ENCODE measurements around the gene MYO1A.
A peak's percentile ranks its signal among the peaks of the same experiment; 100 is the strongest.

Gene MYO1A

GRCh38 chr12:57095440-57095839, 45.5 kb upstream of the MYO1A start:
- Histone ChIP-seq H3K27me3 (ENCODE audit: insufficient read depth, low read length, poor library complexity) (no peaks in the 10 kb centered on the region), H3K9ac (ENCODE audit: low read depth, low read length) (no peak overlapping the region), H2AFZ (ENCODE audit: low read depth, low read length) (no peak overlapping the region), H3K4me2 (ENCODE audit: insufficient read depth, low read length) (no peak overlapping the region), H4K20me1 (ENCODE audit: insufficient read depth, low read length) (peaks cover 16% of the 10 kb centered on the region), H3K9me3 (ENCODE audit: insufficient read depth, low read length, severe bottlenecking) (no peaks in the 10 kb centered on the region), H3K4me1 (ENCODE audit: insufficient read depth, low read length) (peaks cover 3% of the 10 kb centered on the region; the same call in 1 of the 2 replicates), H3K27ac (ENCODE audit: low read length) (no peak overlapping the region), H3K4me3 (ENCODE audit: low read depth in 1 of 2, low read length in 2 of 2) (no peak overlapping the region), H3K36me3 (ENCODE audit: insufficient read depth, low read length) (peaks cover 77% of the 10 kb centered on the region), H3K79me2 (ENCODE audit: insufficient read depth, low read length) (no peaks in the 10 kb centered on the region)
- TF ChIP-seq CTCF (IDR thresholded peaks at IDR 0.05; ENCODE audit: borderline replicate concordance, extremely low read depth, low read length, poor library complexity, severe bottlenecking): no peak
- TF ChIP-seq EZH2 (IDR thresholded peaks at IDR 0.05; ENCODE audit: borderline replicate concordance, low read depth, low read length, severe bottlenecking): no peak
- no peak for ATAC-seq (ENCODE audit: insufficient read depth, low read depth)
- no peak for DNase-seq

GRCh38 chr12:57094208-57095160, 44.6 kb upstream of the MYO1A start:
- no peak overlapping the region for H2AFZ ChIP-seq (ENCODE audit: low read depth, low read length)
- H3K79me2 ChIP-seq (ENCODE audit: insufficient read depth, low read length): peaks cover 6% of the 10 kb centered on the region
- no peak overlapping the region for H3K4me2 ChIP-seq (ENCODE audit: insufficient read depth, low read length)
- no peak for ATAC-seq (ENCODE audit: insufficient read depth, low read depth)
- H3K9me3 ChIP-seq (ENCODE audit: insufficient read depth, low read length, severe bottlenecking): no peaks in the 10 kb centered on the region
- DNase-seq: no peak
- no peak overlapping the region for H3K9ac ChIP-seq (ENCODE audit: low read depth, low read length)
- H3K27ac ChIP-seq (ENCODE audit: low read length): no peak overlapping the region
- H3K4me1 ChIP-seq (ENCODE audit: insufficient read depth, low read length): peaks cover 11% of the 10 kb centered on the region
- H3K27me3 ChIP-seq (ENCODE audit: insufficient read depth, low read length, poor library complexity): no peaks in the 10 kb centered on the region
- H3K36me3 ChIP-seq (ENCODE audit: insufficient read depth, low read length): peaks cover 71% of the 10 kb centered on the region
- TF ChIP-seq EZH2 (IDR thresholded peaks at IDR 0.05; ENCODE audit: borderline replicate concordance, low read depth, low read length, severe bottlenecking) (no peak), CTCF (IDR thresholded peaks at IDR 0.05; ENCODE audit: borderline replicate concordance, extremely low read depth, low read length, poor library complexity, severe bottlenecking) (no peak)
- peaks cover 16% of the 10 kb centered on the region for H4K20me1 ChIP-seq (ENCODE audit: insufficient read depth, low read length)
- H3K4me3 ChIP-seq (ENCODE audit: low read depth in 1 of 2, low read length in 2 of 2): no peak overlapping the region

- Histone ChIP-seq H2AFZ (ENCODE audit: low read depth, low read length) (no peak overlapping the region), H4K20me1 (ENCODE audit: insufficient read depth, low read length) (peaks cover 16% of the 10 kb centered on the region), H3K79me2 (ENCODE audit: insufficient read depth, low read length) (peaks cover 11% of the 10 kb centered on the region), H3K9ac (ENCODE audit: low read depth, low read length) (no peak overlapping the region), H3K27me3 (ENCODE audit: insufficient read depth, low read length, poor library complexity) (no peaks in the 10 kb centered on the region), H3K9me3 (ENCODE audit: insufficient read depth, low read length, severe bottlenecking) (no peaks in the 10 kb centered on the region), H3K4me2 (ENCODE audit: insufficient read depth, low read length) (no peak overlapping the region), H3K36me3 (ENCODE audit: insufficient read depth, low read length) (peaks cover 62% of the 10 kb centered on the region), H3K4me1 (ENCODE audit: insufficient read depth, low read length) (peaks cover 16% of the 10 kb centered on the region), H3K27ac (ENCODE audit: low read length) (peak overlapping the region; percentile 36; the same call in 1 of the 2 replicates), H3K4me3 (ENCODE audit: low read depth in 1 of 2, low read length in 2 of 2) (no peak overlapping the region)
- ATAC-seq (ENCODE audit: insufficient read depth, low read depth): no peak
- peak; percentile 49 for DNase-seq
- TF ChIP-seq EZH2 (IDR thresholded peaks at IDR 0.05; ENCODE audit: borderline replicate concordance, low read depth, low read length, severe bottlenecking) (no peak), CTCF (IDR thresholded peaks at IDR 0.05; ENCODE audit: borderline replicate concordance, extremely low read depth, low read length, poor library complexity, severe bottlenecking) (peak; percentile 80)
These were observed 43.7 kb upstream of the MYO1A start for GRCh38 chr12:57093415-57094207.

Data from DND-41 (cell line).